HepG2 (cell line): ENCODE measurements around the gene NR1H3. TPM values are rescaled to one million over a fixed set of nuclear protein-coding genes. Genes with fewer than 3 reads are reported as not detected.

Source experiments
- CREM ChIP-seq, 2 experiments: sonication (generic) in 1 of 2; formaldehyde crosslinking in 1 of 2; IDR thresholded peaks; 2 replicates each; pipeline versions ENCODE4 v1.4.0 to v1.6.1; 2016 to 2020; ENCODE audit warnings: antibody characterized with exemption in 1 of 2, mild to moderate bottlenecking in 1 of 2, missing genetic modification reagents in 1 of 2
- DPF2 ChIP-seq: sonication (generic); formaldehyde crosslinking; IDR thresholded peaks from 2 replicates; pipeline ENCODE4 v1.4.0; 2020; ENCODE audit warnings: mild to moderate bottlenecking, low read depth, missing genetic modification reagents, borderline replicate concordance
- GLI4 ChIP-seq: sonication (generic); formaldehyde crosslinking; IDR thresholded peaks from 2 replicates; pipeline ENCODE4 v1.5.1; 2020; ENCODE audit warnings: missing genetic modification reagents, mild to moderate bottlenecking, moderate library complexity, borderline replicate concordance
- HMGXB3 ChIP-seq: sonication (generic); formaldehyde crosslinking; IDR thresholded peaks from 2 replicates; pipeline ENCODE4 v1.4.0; 2020; ENCODE audit warnings: missing genetic modification reagents, borderline replicate concordance
- HOMEZ ChIP-seq: IDR thresholded peaks from 2 replicates; pipeline ENCODE4 v1.6.1; 2016; ENCODE audit warnings: low read depth
- IKZF4 ChIP-seq: sonication (generic); formaldehyde crosslinking; IDR thresholded peaks from 2 replicates; pipeline ENCODE4 v1.5.1; 2020; ENCODE audit warnings: borderline replicate concordance, mild to moderate bottlenecking, low read depth, missing genetic modification reagents; ENCODE audit errors: not compliant biosample characterization
- KDM4B ChIP-seq: sonication (generic); formaldehyde crosslinking; IDR thresholded peaks from 2 replicates; pipeline ENCODE4 v1.4.0; 2020; ENCODE audit warnings: missing genetic modification reagents
- MEIS2 ChIP-seq: sonication (generic); formaldehyde crosslinking; IDR thresholded peaks from 2 replicates; pipeline ENCODE4 v1.9.0; 2021; ENCODE audit warnings: mild to moderate bottlenecking, missing genetic modification reagents
- NCOA5 ChIP-seq: sonication (generic); formaldehyde crosslinking; IDR thresholded peaks from 2 replicates; pipeline ENCODE4 v1.4.0; 2020; ENCODE audit warnings: missing genetic modification reagents
- STAT5B ChIP-seq: sonication (generic); formaldehyde crosslinking; IDR thresholded peaks from 2 replicates; pipeline ENCODE4 v1.4.0; 2020; ENCODE audit warnings: missing genetic modification reagents
- TOPORS ChIP-seq: sonication (generic); formaldehyde crosslinking; IDR thresholded peaks from 2 replicates; pipeline ENCODE4 v1.8.0; 2023; ENCODE audit warnings: mild to moderate bottlenecking, missing genetic modification reagents
- YY1 ChIP-seq: IDR thresholded peaks from 2 replicates; pipeline ENCODE4 v1.6.1; 2011; ENCODE audit warnings: low read length, low read depth, moderate library complexity, mild to moderate bottlenecking; ENCODE audit not compliant: insufficient read depth, insufficient replicate concordance
- ZBTB46 ChIP-seq: sonication (generic); formaldehyde crosslinking; IDR thresholded peaks from 2 replicates; pipeline ENCODE4 v1.4.0; 2020; ENCODE audit warnings: mild to moderate bottlenecking, missing genetic modification reagents, borderline replicate concordance
- ZMYM2 ChIP-seq: sonication (generic); formaldehyde crosslinking; IDR thresholded peaks from 2 replicates; pipeline ENCODE4 v1.8.0; 2022; ENCODE audit warnings: mild to moderate bottlenecking, missing genetic modification reagents
- ZMYM3 ChIP-seq: sonication (generic); formaldehyde crosslinking; IDR thresholded peaks from 2 replicates; pipeline ENCODE4 v1.5.1; 2020; ENCODE audit warnings: mild to moderate bottlenecking, missing genetic modification reagents
- ZNF235 ChIP-seq: sonication (generic); formaldehyde crosslinking; IDR thresholded peaks from 2 replicates; pipeline ENCODE4 v1.8.1; 2023; ENCODE audit warnings: mild to moderate bottlenecking, missing genetic modification reagents, borderline replicate concordance
- ZXDC ChIP-seq: sonication (generic); formaldehyde crosslinking; IDR thresholded peaks from 2 replicates; pipeline ENCODE4 v1.5.0; 2020; ENCODE audit warnings: mild to moderate bottlenecking, missing genetic modification reagents
- polyA plus RNA-seq, 8 experiments: library from polyadenylated mRNA; depleted of rRNA in 3 of 8; stranded (reverse) in 7 of 8; unstranded in 1 of 8; fragments of >200 nt; fragmentation: Illumina TruSeq in 4 of 8; extraction: Trizol in 4 of 8; gene quantifications; 2 replicates each; pipeline versions ENCODE4 v1.2.1 to v1.2.3, GENCODE V29; 2011 to 2016; ENCODE audit warnings: low read depth in 4 of 8, missing spikeins in 1 of 8, mixed read lengths in 1 of 8; ENCODE audit not compliant: insufficient read depth in 1 of 8
- total RNA-seq, 5 experiments: library from RNA; depleted of rRNA; stranded (reverse); fragments of >200 nt; fragmentation: Illumina TruSeq; extraction: Trizol; gene quantifications; 2 replicates each; pipeline ENCODE4 v1.2.3, GENCODE V29; 2016; ENCODE audit warnings: low read depth in 1 of 5

Gene NR1H3
- total and polyA plus RNA-seq, 2 of the 13 experiments (the other 11 are each of a cell fraction or from before 2014, with no cell fraction given) = 41.8 to 102 TPM

- no peak; the same call in 1 of the 2 replicates for TF ChIP-seq ZXDC (CRISPR knock-in tag)
- no peak for TF ChIP-seq NCOA5 (CRISPR knock-in tag)
- peak; percentile 82 for TF ChIP-seq TOPORS (CRISPR knock-in tag)
- TF ChIP-seq HOMEZ (CRISPR knock-in tag) = peak; percentile 31; the same call in 1 of the 2 replicates
- peak; percentile 100 for TF ChIP-seq YY1
- 0 out of 2 replicates have a peak, but pooled peaks have one; percentile 38 for TF ChIP-seq ZNF235
- TF ChIP-seq ZBTB46 (CRISPR knock-in tag) = no peak
- TF ChIP-seq KDM4B = peak; percentile 78
- no peak; the same call in none of the 2 replicates for TF ChIP-seq ZMYM2 (CRISPR knock-in tag)
- TF ChIP-seq HMGXB3 (CRISPR knock-in tag) = peak; percentile 76; the same call in 1 of the 2 replicates
- peak; percentile 87 for TF ChIP-seq CREM (IDR thresholded peaks at IDR 0.05)
- no peak; the same call in 1 of the 2 replicates for TF ChIP-seq CREM (CRISPR knock-in tag; IDR thresholded peaks at IDR 0.05)
- TF ChIP-seq IKZF4 = peak; percentile 68
- TF ChIP-seq ZMYM3 (CRISPR knock-in tag) = no peak; the same call in 1 of the 2 replicates
- TF ChIP-seq DPF2 (CRISPR knock-in tag) = peak; percentile 33; the same call in 1 of the 2 replicates
- peak; percentile 94 for TF ChIP-seq STAT5B (CRISPR knock-in tag)
- peak; percentile 64; the same call in 1 of the 2 replicates for TF ChIP-seq MEIS2 (CRISPR knock-in tag)
- TF ChIP-seq GLI4 (CRISPR knock-in tag) = peak; percentile 95
Measured at GRCh38 chr11:47248664-47249377, 9.0 kb upstream of the NR1H3 start, which contains the start of gene ACP2 (continued).
